Ishikawa (cell line): ENCODE measurements around the gene SMAD6.

Source experiments
- FOXM1 ChIP-seq: IDR thresholded peaks from 2 replicates; pipeline ENCODE4 v1.6.1; 2012; ENCODE audit warnings: low read depth, borderline replicate concordance
- ZBTB7A ChIP-seq: IDR thresholded peaks from 2 replicates; pipeline ENCODE4 v1.6.1; 2012; ENCODE audit warnings: low read depth
- TF ChIP-seq, protein P1 (sequence below): IDR thresholded peaks from 2 replicates; pipeline ENCODE4 v1.6.1; 2012

- no peak for TF ChIP-seq ZBTB7A
- no peak for TF ChIP-seq FOXM1
- TF ChIP-seq, protein P1, sequence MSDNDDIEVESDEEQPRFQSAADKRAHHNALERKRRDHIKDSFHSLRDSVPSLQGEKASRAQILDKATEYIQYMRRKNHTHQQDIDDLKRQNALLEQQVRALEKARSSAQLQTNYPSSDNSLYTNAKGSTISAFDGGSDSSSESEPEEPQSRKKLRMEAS: no peak
Measured at GRCh38 chr15:66720206-66721010, 18.4 kb downstream of the SMAD6 start.
